GM13977 (cell line): ENCODE results near the gene KRTAP5-11.
"Not testable (repeated sequence)": the region's sequence is repeated elsewhere in the genome, so short reads cannot be mapped to it uniquely, and the experiment has no call there.

Source experiments
- DNase-seq: peaks from one replicate; pipeline ENCODE4 v3.0.0; 2012; ENCODE audit warnings: low spot score
- CTCF ChIP-seq: IDR thresholded peaks from 2 replicates; pipeline ENCODE4 v1.5.1; 2012; ENCODE audit warnings: mild to moderate bottlenecking, control low read depth; ENCODE audit not compliant: insufficient read depth; ENCODE audit errors: extremely low read depth, missing control alignments
- in situ Hi-C: fragments of 300-500 bp; cut with MboI; formaldehyde crosslinking; loops from one replicate; pipeline ENCODE4 v1.12.0; 2022; ENCODE audit warnings: low sequenced_read_pairs, low pct_unique_long_range_greater_than_20kb, mixed read lengths, inconsistent platforms; ENCODE audit not compliant: unreplicated experiment

Gene KRTAP5-11

GRCh38 chr11:71604798-71605488 lies 22.3 kb upstream of the KRTAP5-11 start:
- in situ Hi-C loops, DNase-seq: not testable (repeated sequence)
- peak; percentile 29 for TF ChIP-seq CTCF

GRCh38 chr11:71603221-71603620 lies 20.5 kb upstream of the KRTAP5-11 start:
- DNase-seq, in situ Hi-C loops: not testable (repeated sequence)

- in situ Hi-C loops, result not testable (repeated sequence)
Measured at GRCh38 chr11:71589546-71589920, 6.9 kb upstream of the KRTAP5-11 start.

GRCh38 chr11:71588822-71589545 lies 6.3 kb upstream of the KRTAP5-11 start:
- in situ Hi-C loops, DNase-seq: not testable (repeated sequence)
- peak; percentile 50 for TF ChIP-seq CTCF

More at GRCh38 chr11:71589546-71589920, 6.9 kb upstream of the KRTAP5-11 start:
- not testable (repeated sequence) for DNase-seq

- DNase-seq, in situ Hi-C loops: not testable (repeated sequence)
Measured at GRCh38 chr11:71588314-71588713, 5.6 kb upstream of the KRTAP5-11 start.

GRCh38 chr11:71585673-71586072 lies 3.0 kb upstream of the KRTAP5-11 start:
- DNase-seq, in situ Hi-C loops: not testable (repeated sequence)

GRCh38 chr11:71582969-71583368 lies 294 bp upstream of the KRTAP5-11 start:
- in situ Hi-C loops, DNase-seq: not testable (repeated sequence)

GRCh38 chr11:71581826-71582225 lies 849 bp downstream of the KRTAP5-11 start:
- in situ Hi-C loops, result no loop called here
- no peak for DNase-seq
- no peak for TF ChIP-seq CTCF

- TF ChIP-seq CTCF, result peak; percentile 74
- in situ Hi-C loops, result no loop called here
- peak; percentile 63 for DNase-seq
Measured at GRCh38 chr11:71580057-71581003, 2.3 kb downstream of the KRTAP5-11 start.

GRCh38 chr11:71579513-71579912 lies 3.2 kb downstream of the KRTAP5-11 start:
- DNase-seq, in situ Hi-C loops: not testable (repeated sequence)
